NB4 (cell line): ENCODE results near the gene NAT8L.

Source experiments
- CTCF ChIP-seq: IDR thresholded peaks from one replicate; pipeline ENCODE4 v1.5.1; 2012; ENCODE audit warnings: low read depth, low read length
- MAX ChIP-seq: IDR thresholded peaks from 2 replicates; pipeline ENCODE4 v1.6.1; 2011; ENCODE audit warnings: low read depth, low read length
- POLR2A ChIP-seq: IDR thresholded peaks from 2 replicates; pipeline ENCODE4 v1.6.1; 2011; ENCODE audit warnings: mild to moderate bottlenecking; ENCODE audit not compliant: insufficient read length; ENCODE audit errors: extremely low read depth

GRCh38 chr4:2048831-2049230, 10.3 kb upstream of the NAT8L start:
- TF ChIP-seq CTCF (no peak), MAX (no peak), POLR2A (no peak)
